Activated CD8-positive, alpha-beta memory T cell treated with anti-CD3 and anti-CD28 coated beads, Interleukin-2, amount 50 U/mL, for 48 hours (primary cell): Measurements from ENCODE around the gene GSC.
"Not testable (repeated sequence)": the region's sequence is repeated elsewhere in the genome, so short reads cannot be mapped to it uniquely, and the experiment has no call there.

Experiments used
- DNase-seq: peaks from one replicate; pipeline ENCODE4 v3.0.0-alpha.2; 2020

The GSC gene

DNA sequence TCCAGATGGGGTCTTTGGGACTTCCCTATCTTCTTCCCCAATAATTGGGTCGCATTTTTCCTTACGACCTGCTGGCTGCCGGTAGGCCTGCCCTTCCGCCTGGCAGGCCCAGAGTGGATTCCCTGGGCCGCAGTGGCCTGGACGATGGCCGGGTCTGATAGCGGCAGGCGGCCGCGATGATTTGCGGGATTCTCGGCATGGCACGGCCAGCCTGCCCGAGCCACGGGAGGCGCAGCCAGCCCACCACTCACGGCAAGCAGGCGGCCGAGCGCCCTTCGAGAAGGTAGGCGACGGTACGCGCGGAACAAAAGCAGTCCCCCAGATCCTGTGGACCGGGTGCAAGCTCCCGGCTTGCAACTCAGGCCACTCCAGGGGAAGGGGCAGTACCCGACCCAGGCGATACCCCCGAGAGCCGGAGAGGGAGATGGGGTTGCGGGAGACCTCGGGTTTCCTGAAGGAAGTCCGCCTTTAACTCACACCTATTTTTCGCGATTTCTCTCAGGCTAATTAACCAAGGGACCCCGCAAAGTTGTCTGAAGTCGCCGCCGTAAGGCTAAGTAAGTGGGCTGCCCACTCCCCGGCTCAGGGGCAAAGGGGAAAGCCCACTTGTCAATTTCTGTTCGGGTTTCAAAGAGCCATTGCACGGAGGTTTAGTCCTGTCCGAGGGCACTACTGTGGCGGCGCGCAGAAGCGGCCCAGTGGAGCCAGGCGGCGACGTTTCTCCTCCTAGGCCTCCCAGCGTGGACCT is 1.4 kb upstream of the GSC start:
- DNase-seq, result peak; percentile 52

DNA sequence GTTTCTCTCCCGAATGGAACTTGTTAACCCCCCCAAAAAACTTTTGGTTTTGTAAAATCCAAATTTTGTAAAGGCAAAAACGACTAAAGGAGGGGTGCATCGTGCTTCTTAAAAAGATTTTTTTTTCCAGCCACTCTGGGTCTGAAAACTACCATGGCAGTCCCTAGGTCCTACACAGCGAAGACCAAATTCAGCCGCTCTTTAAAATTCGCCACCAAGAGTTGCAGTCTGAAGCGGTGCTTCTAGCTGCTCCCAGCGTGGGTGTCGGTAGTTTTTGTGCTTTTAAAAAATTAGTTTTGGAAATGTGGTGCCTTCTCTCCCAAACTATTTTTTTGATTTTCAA is 873 bp upstream of the GSC start:
- no peak for DNase-seq

DNA sequence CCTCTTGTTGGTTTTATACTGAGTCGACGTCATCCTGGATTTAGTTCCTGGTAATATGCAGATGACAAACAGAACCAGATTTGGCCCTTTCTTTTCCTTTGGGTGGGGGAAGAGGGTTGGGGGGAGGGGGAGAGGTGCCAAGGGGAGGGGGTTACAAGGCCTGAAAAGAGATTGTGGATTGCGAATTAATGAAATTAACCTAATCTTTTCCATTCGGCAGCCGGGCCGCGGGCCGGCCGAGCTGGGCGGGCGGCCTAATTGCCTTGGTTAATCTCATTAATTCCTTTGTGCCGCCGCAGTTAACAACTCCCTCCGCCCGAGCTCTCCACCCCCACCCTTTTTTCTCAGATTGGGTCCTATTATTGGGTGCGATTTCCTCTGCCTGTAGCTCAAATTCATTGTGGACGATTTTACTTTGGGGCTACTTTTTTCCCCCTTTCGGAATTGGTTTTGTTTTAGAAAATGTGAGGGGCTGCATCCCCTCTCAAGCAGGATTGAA is 387 bp upstream of the GSC start:
- DNase-seq, result no peak

DNA sequence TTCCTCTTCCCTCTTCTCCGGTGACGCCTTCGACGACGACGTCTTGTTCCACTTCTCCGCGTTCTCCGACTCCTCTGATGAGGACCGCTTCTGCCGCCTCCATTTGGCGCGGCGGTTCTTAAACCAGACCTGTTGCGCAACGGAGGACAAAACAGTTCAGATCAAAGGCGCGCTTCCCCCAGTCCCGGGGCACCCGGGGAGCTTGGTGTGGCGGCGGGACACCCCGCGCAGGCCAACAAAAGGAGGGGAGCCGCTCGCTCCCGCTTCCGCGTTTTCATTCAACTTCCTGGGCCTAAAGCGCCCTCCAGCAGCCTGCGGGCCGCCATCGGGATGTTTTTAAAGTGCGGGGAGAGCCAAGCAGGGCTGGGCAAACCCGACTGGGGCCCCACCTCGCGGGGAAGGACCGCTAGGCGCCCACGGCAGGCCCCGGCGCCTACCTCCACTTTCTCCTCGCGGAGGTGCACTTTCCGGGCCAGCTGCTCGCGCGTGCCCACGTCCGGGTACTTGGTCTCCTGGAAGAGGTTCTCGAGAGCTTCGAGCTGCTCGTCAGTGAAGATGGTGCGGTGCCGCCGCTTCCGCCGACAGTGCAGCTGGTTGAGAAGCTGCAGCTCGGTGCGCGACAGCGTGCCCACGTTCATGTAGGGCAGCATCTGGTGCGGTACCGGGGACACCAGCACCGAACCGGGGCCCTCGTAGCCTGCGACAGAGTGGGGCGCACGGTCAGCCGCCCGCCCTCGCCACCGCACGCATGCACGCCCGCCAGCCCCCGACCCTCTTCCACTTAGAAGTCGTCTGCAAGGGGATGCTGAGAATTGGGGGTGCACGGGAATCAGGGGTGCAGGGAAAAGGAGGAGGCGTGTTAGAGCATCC is 1.2 kb downstream of the GSC start:
- peak; percentile 64 for DNase-seq

DNA sequence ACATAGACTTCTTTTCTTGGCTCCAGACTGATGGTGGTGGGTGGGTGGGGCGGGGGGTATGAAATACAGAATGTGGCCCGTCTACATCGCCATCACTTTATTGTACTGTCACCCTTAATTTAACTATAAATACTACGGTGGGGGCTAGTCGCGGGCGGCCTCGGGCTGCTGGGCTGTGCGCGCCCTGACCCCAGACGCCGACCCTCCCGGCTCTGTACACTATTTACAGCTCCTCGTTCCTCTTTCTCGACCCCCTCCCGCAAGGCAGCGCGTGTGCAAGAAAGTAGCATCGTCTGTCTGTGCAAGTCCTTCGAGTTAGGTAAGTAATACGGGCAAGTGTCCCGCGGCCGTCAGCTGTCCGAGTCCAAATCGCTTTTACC is 1.8 kb downstream of the GSC start:
- DNase-seq, result no peak

DNA sequence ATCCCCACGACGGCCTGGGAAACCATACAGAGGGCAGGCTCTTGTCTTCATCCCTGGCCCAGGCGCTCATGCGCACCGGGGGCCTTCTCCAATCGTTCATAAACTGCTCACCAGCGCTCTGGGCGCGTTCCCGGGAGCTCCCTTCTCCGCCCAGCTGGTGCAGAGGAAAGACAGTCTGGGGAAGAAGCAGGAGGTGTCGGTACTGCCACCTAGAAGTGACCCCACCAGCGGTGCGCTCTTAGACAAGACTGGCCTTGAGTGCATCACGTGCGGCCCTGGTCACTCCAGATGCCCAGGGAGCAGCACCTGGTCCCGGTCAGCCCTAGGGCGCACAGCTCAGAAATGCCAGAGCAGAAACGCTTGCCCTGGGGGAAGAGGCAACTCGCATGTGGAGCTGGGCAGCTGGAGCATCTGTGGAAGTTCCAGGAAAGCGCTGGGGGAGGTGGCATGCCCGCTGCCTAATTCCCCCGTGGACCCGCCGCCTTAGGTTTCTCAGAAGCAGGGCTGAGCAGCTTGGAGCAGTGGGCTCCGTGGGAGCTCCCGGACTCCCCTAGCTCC is 2.5 kb downstream of the GSC start:
- no peak for DNase-seq

DNA sequence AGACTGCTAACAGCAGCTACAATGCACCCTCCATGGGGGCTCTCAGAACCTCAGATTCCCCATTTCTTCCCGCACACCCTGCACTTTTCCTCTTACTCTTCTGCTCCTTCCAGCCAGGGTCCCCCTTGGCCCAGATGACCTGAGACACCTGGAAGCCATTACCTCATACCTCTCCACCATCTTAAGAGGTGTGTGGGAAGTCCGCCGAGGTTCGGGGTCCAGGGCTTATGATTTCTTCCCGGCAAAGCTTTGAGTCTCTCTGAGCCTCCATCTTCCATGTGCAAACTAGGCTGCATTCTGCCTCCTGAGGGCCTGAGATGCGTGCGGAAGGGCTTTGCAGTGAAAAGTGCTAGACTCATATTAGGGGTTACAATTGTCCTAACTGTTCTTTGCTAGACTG is 5.3 kb downstream of the GSC start:
- no peak for DNase-seq

DNA sequence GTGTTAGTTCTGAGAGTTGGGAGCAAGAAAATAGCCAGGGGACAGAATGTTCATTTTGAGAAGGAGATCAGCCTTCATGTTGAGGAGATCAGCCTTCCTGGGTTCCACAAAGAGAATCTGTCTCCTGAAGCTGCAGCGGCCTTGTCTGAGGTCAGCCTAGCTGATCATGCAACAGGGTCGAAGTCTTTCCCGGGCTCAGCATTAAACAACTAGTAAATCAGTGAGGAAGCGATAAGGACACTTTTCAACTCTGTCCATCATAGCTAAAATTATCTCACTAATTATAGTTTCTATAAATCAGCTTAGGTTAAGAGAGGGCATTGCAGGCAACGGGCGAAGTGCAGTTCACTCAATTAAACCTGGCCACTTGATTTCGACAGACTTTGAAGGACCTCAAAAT is 7.5 kb downstream of the GSC start:
- no peak for DNase-seq

DNA sequence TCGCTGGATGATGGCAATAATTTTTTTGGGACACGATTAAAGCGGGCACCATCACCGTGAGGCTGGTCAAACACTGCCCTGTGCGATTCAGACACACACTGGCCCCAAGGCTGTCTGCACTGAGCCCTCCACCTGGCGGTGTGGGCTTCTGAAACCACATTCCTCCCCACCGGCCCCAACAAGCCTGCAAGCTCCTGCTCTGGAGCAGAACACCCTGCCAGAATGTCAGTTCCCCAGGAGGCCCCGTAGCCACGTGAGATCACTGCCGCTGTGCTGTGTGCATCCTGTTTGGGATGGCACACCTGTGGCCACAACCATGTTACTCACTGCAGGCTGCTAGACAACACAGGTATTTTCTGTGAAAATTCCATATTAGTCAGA is 7.9 kb downstream of the GSC start:
- DNase-seq, result no peak

DNA sequence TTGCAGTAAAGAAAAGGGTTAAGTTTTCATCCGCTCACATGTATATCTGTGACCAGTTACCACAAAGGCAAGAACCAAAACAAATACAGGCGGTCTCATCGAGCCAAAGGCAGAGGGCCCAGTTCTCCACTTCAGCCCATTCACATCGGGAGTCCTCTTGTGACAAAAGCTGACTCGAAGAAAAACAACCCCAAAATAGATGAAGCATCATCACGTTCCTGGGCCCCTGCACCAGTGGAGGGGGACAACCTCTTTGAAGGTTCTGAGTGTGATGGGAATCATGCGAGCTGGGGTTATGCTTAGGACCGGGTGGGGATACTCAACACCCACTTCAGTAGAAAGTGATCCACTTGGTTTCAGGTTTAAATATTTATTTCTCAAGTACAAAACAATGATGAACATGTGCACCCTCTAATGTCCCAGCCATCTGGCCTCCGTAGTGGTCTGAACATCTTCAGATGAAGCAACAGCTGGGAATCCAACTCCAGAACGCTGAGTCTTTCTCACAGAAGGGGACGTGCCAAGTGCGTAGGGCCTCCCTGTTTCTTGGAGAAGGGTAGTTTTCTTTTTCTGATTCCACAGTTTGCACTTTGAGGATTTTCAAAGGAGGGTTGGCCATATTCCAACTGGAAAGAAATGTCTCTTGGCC is 8.4 kb downstream of the GSC start:
- DNase-seq, result no peak

DNA sequence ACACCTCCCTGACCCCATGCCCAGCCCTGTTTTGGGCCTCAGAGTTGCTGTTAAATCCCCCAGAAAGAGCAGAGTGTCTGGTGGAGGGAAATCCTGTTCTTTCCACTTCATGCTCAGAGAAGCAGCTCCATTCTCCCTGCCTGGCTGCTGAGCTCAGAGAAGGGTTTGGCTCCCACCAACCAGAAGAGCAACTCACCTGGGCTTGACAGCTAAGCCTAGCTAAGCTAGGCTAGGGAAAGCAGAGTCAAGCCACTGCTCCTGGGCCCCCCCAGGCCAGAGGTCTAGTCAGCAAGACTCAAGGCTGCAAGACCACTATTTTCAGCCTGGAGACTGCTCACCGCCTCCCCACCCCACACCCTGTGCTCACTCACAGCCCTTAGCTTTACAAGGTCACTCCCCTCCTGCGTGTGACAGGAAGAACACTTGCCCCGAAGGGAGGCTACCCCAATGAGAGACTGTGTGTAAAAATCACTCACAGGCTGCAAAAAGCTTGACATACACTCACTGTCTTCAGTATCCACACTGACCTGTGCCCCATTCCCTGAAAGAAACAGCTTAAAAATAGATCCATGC is 13.5 kb downstream of the GSC start:
- no peak for DNase-seq

DNA sequence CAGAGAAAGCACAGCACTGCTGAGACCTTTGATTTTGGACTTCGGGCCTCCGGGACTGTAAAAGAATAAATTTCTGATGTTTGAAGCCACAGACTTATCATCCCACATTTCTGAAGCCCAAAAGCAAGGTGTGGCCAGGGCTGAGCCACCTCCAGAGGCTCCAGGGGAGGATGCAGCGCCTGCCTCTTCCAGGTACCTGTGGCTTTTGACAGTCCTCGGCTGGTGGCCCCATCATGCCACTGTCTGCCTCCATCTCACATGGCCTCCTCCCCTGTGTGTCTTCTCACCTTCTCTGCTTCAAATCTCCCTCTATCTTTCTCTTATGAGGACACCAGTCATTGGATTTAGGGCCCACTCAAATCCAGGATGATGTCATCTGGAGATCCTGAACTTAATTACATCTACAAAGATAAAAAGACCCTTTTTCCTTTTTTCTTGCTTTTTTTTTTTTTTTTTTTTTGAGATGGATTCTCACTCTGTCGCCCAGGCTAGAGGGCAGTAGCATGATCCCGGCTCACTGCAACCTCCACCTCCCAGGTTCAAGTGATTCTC is 15.4 kb downstream of the GSC start:
- DNase-seq, result no peak

DNA sequence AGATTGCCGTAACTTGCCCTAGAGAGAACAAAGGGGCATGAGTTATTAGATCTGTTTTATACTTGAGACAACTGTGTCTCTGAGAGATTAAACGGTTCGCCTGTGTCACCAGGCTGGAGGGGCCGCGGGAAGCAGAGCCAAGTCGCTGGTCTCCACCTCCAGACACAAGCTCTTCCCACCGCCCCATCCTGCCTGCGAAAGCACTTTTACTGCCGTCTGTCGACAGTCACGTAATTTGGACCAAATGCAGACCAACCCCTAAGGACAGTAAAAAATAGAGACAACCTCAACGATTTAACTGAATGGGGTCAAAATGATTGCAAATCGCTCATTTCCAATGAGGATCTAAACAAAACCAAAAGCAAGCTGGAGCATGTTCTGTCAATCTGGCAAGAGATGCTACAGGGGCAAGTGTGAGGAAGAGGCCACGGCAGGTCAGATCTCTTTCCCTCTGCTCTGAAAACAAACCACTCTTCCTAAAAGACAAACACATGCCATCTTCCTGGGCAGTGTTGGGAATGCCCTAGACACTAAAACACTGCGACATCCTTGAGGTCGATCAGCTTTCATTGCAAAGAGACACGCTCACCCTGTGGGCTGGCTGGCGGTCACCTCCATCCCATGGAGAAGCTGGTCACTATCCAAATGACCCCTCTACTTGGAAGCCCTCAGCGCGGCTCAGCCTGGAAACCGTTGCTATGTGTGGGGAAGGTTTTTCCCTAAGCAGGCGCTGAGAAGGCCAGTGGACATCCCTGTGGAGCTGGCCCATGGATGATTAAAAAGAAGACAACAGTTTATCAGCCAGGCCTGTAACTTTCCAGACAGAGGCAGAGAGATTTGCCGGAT is 17.1 kb downstream of the GSC start:
- DNase-seq, result no peak

DNA sequence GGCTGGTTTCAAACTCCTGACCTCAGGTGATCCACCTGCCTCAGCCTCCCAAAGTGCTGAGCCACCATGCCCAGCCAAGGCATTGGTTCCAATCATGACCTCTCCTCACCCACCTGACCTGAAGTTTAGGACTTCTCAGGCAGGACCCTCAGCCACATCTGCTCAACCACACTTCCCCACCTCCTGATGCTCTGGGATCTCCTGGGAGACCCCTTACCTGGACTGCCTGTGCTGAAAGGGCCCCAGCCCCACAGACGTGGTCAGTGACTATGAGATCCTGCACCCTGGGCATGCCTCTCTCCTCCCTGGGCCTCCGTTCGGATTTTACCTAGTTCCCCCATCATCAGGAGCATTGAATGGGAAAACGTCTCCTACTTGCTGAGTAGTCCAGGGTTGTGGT is 18.0 kb downstream of the GSC start:
- DNase-seq, result no peak

DNA sequence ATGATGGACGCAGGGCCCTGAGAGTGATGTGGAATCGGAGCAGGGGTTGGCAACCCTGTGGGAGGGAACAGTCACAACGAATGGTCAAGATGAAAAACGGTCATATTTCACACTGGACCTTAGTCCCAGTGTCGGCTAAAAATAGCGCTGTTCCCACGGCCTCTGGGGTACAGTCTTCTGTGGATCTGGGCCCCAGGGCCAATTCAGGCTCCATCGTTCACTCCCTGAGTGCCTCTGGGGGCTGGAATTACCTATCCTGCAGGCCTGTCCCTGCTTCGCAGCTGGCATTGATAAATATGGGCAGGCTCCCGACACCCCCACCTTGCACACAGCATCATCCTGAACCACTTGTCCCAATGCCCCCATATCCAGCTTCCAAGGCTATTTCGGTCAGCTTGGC is 18.6 kb downstream of the GSC start:
- no peak for DNase-seq

DNA sequence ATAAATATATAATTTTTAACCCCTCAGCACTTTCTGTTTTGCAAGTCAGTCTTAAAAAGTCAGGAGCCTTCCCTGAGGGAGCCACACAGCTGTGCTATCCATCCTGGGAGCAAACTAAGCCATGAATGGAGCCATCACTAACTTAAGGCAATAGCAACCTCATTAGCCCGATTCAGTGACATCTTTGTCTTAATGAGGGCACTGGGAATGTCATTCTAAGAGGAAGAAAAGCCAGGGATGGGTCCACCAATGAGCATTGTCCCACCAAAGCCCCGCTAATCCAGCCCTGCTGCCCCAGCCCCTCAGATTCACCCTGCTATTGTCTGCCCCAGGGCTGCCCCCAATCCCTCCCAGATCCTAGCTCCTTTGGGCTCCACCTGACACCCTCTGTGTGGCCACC is 19.5 kb downstream of the GSC start:
- no peak for DNase-seq

DNA sequence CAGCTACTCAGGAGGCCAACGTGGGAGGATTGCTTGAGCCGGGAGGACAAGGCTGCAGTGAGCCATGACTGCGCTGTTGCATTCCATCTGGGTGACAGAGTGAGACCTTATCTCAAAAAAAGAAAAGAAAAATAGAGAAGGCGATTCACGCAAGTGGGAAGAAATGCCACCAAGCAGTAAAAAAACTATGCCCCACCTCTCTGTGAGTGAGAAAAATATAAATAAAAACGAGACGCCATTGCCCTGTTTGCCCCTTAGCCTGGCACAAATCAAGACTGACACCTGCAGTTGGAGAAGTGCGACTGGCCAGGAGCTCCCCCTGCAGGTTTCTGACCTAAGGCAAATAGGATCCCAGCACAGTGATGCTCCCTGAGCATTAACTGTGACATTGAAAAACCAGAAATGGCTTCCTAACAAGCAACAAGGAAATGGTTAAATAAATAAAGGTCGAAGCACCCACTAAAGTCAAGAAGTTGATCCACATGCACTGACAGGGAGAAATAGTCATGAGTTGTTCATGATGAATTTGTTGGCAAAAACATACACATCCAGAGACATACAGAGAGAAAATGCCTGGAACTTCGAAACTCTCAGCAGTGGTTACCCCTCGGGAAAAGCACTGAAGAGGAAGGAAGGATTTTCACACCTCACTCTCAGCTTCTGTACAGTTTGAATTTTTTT is 21.1 kb downstream of the GSC start:
- no peak for DNase-seq

DNA sequence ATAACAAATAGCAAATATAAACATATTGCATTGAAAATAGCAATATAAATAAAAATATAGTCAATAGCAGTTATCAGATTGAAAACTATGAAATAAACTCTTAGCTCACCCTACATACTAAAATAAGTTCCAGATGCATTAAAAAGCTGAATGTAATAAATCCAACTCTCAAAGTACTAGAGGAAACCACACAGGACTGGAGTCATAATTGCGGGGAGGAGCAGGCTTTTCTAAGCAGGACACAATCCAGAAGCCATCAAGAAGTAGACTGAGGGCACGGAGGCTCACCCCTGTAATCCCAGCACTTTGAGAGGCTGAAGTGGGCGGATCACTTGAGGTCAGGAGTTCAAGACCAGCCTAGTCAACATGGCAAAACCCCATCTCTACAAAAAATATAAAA is 22.2 kb downstream of the GSC start:
- DNase-seq, result no peak

DNA sequence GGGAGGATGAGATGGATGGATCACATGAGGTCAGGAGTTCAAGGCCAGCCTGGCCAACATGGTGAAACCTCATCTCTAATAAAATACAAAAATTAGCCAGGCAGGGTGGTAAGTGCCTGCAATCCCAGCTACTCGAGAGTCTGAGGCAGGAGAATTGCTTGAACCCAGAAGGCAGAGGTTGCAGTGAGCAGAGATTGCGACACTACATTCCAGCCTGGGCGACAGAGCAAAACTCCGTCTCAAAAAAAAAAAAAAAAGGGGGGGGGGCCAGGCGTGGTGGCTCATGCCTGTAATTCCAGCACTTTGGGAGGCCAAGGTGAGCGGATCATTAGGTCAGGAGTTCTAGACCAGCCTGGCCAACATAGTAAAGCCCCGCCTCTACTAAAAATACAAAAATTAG is 22.8 kb downstream of the GSC start:
- DNase-seq, result not testable (repeated sequence)

DNA sequence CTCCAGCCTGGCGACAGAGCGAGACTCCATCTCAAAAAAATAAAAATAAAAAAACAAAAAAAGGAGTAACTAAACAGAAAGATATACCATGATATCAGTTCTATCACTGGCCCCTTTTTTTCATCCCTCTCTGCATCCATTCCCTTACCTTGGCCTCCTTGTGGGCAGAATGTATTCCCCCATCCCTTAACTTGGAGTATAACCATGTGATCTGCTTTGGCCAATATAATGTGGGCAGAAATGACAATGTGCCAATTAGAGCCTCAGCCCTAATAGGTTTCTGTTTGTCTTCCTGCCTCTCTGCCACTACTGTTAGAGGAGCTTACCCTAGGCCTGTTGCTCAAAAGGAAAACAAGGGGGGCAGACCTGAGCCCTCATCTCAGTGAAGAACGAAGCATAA is 23.8 kb downstream of the GSC start:
- no peak for DNase-seq

DNA sequence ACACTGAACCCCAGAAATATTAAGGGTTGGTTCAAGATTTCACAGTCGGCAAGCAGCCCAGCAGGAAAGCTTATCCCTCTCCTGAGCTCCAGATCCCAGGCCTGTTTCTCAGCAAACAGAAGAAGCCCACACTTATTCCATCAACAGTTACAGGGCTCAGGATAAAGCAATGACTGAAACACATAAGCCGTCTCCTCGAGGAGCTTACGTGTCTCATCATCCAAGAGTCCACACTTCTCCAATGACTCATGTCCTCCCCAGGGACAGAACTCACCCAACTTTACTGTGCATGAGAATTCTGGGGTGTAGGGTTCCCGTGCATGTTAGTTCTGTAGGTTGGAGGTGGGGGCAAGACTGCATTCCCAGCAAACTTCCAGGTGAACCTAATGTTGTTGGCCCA is 31.2 kb downstream of the GSC start:
- no peak for DNase-seq
